Bronchial epithelial cell (primary cell): Measurements from ENCODE around the gene ABCC10. TPM values are rescaled to one million over a fixed set of nuclear protein-coding genes. Genes with fewer than 3 reads are reported as not detected.
A peak's percentile ranks its signal among the peaks of the same experiment; 100 is the strongest.

Source experiments
- DNase-seq: peaks from one replicate; pipeline ENCODE4 v3.0.0-alpha.2; 2010; ENCODE audit warnings: low read depth
- FAIRE-seq: peaks from 2 replicates; lab custom pipeline; 2011; peaks lifted over from hg19 to GRCh38; lab: Jason Lieb, UNC
- H3K27me3 ChIP-seq: 2 replicates; pipeline ENCODE4 v1.5.1; 2011; ENCODE audit warnings: low read length; ENCODE audit not compliant: control insufficient read depth, insufficient read depth
- H3K36me3 ChIP-seq: 2 replicates; pipeline ENCODE4 v1.5.1; 2011; ENCODE audit warnings: low read length; ENCODE audit not compliant: control insufficient read depth, insufficient read depth
- H3K4me3 ChIP-seq: 2 replicates; pipeline ENCODE4 v1.5.1; 2011; ENCODE audit warnings: mild to moderate bottlenecking, low read depth, low read length, control low read depth
- CTCF ChIP-seq: IDR thresholded peaks from 2 replicates; pipeline ENCODE4 v1.5.1; 2011; ENCODE audit warnings: mild to moderate bottlenecking, moderate library complexity, low read length, control low read depth, inconsistent platforms; ENCODE audit not compliant: insufficient read depth, severe bottlenecking
- total RNA-seq: library from RNA; depleted of rRNA; stranded (reverse); fragments of >200 nt; gene quantifications from 2 replicates; pipeline ENCODE4 v1.2.1, GENCODE V29; 2014

ABCC10 gene
- total RNA-seq, 1 donor from 2014 or later: 9.7 TPM

- no peak for FAIRE-seq
Observed at GRCh38 chr6:43395776-43396175, 31.6 kb upstream of the ABCC10 start.

GRCh38 chr6:43396408-43397149, 30.8 kb upstream of the ABCC10 start:
- peak; percentile 58 for DNase-seq
- Histone ChIP-seq H3K36me3 (no peaks in the 10 kb centered on the region), H3K27me3 (no peaks in the 10 kb centered on the region), H3K4me3 (no peak overlapping the region)
- no peak for FAIRE-seq
- no peak for TF ChIP-seq CTCF

More at GRCh38 chr6:43395776-43396175, 31.6 kb upstream of the ABCC10 start:
- H3K27me3 ChIP-seq: no peaks in the 10 kb centered on the region
- DNase-seq: no peak
- no peaks in the 10 kb centered on the region for H3K36me3 ChIP-seq
- no peak overlapping the region for H3K4me3 ChIP-seq
- no peak for TF ChIP-seq CTCF

DNA sequence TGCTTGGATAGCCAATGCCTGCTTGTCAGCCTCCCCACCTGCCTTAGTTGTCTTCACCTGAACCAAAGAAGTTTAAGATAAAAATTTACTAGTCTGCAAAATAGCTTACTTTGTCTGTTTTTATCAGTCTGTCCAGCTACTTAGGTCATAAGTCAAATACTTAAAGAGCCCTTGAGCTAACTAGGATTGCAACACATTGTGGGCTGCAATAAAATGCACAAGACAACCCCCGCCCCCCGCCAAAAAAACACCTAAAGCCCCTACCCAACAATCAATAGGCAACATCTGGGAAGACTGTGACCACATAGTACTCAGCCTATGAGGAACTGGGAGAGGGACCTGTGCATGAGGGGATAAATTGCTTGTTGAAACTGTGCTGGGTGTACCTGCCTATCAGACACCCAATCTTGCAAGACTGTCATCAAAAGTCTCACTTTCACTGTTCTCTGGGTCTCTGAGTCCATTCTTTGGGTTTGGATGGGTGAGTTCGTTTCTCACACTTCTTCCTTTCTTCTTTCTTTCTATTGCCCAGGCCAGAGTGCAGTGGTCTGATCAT, 27.3 kb upstream of the ABCC10 start:
- H3K27me3 ChIP-seq: no peaks in the 10 kb centered on the region
- H3K36me3 ChIP-seq: no peaks in the 10 kb centered on the region
- no peak for DNase-seq
- no peak for TF ChIP-seq CTCF
- no peak overlapping the region for H3K4me3 ChIP-seq
- FAIRE-seq: no peak

DNA sequence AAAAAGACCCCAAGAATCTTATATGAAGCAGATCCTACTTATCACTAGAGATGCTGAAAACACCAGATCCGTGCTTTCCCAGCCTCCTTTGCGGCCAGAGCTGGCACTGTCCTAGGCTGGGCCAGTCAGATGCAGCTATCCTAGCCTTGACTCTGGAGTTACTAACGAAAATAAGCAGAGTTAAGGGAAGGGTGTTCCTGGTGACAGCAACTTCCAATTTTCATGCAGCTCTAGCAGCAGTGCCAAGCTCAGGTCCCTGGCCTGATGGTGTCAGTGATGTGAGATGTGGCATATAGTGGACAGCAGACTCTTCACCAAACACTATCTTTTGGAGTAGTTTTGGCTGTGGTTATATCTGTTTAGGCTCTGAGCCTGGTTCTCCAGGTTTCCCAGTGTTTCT, 25.6 kb upstream of the ABCC10 start:
- Histone ChIP-seq H3K4me3 (no peak overlapping the region), H3K27me3 (no peaks in the 10 kb centered on the region), H3K36me3 (no peaks in the 10 kb centered on the region)
- peak; percentile 7 for FAIRE-seq
- DNase-seq: no peak
- TF ChIP-seq CTCF: no peak

GRCh38 chr6:43402820-43403219, 24.5 kb upstream of the ABCC10 start:
- peak; percentile 7 for TF ChIP-seq CTCF
- no peaks in the 10 kb centered on the region for H3K27me3 ChIP-seq
- no peak overlapping the region for H3K4me3 ChIP-seq
- H3K36me3 ChIP-seq: no peaks in the 10 kb centered on the region
- FAIRE-seq (no peak), DNase-seq (no peak)
